ENCODE data around the gene BCL2L2. TPM values are rescaled to one million over a fixed set of nuclear protein-coding genes. Genes with fewer than 3 reads are reported as not detected.

Gene BCL2L2
- total RNA-seq, 1 experiment from 2014 or later: 20.3 TPM

DNA sequence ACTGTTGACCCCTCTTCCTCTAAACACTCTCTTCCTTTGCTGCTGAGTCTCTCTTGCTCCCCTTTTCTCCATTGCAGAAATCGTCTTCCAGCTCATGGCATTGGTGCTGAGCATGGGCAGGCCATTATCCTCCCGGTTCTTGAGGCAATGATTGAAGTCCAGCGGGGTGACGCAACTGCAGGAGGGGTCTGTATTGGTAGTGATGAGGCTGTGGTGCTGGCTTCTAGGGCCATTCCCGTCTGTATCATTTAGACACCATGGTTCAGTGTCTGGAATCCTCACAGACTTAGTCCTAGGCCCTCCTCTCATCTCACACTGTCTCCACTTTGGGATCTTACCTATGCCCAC lies 46.8 kb downstream of the BCL2L2 start:
- Histone ChIP-seq H3K9me3 (ENCODE audit: insufficient read depth, low read depth) (no peaks in the 10 kb centered on the region), H3F3A (ENCODE audit: insufficient read depth, low read depth) (no peaks in the 10 kb centered on the region), H4K20me1 (ENCODE audit: insufficient read depth) (no peaks in the 10 kb centered on the region), H3K36me3 (ENCODE audit: low read depth) (no peaks in the 10 kb centered on the region), H3K27ac (no peak overlapping the region), H3K4me1 (replicated peaks; ENCODE audit: insufficient read depth) (no peaks in the 10 kb centered on the region), H2AFZ (no peak overlapping the region), H3K4me2 (no peak overlapping the region), H3K79me2 (ENCODE audit: low read depth) (no peaks in the 10 kb centered on the region), H3K4me3 (no peak overlapping the region), H3K27me3 (ENCODE audit: insufficient read depth, low read depth) (peaks cover 65% of the 10 kb centered on the region), H3K9me2 (ENCODE audit: insufficient read depth) (no peaks in the 10 kb centered on the region)
- CTCF ChIA-PET: interaction anchor here (0.5 kb wide), 1 partner anchor 359 kb away, joined by 3 read pairs; no protein-coding TSS in a partner anchor
- no TSS peak for BruUV-seq (replicated peaks)
- no peak for TF ChIP-seq EZH2 (IDR thresholded peaks at IDR 0.05; ENCODE audit: low read depth)
- TF ChIP-seq, protein P1, sequence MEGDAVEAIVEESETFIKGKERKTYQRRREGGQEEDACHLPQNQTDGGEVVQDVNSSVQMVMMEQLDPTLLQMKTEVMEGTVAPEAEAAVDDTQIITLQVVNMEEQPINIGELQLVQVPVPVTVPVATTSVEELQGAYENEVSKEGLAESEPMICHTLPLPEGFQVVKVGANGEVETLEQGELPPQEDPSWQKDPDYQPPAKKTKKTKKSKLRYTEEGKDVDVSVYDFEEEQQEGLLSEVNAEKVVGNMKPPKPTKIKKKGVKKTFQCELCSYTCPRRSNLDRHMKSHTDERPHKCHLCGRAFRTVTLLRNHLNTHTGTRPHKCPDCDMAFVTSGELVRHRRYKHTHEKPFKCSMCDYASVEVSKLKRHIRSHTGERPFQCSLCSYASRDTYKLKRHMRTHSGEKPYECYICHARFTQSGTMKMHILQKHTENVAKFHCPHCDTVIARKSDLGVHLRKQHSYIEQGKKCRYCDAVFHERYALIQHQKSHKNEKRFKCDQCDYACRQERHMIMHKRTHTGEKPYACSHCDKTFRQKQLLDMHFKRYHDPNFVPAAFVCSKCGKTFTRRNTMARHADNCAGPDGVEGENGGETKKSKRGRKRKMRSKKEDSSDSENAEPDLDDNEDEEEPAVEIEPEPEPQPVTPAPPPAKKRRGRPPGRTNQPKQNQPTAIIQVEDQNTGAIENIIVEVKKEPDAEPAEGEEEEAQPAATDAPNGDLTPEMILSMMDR (conservative IDR thresholded peaks at IDR 0.05): no peak
- POLR2A ChIA-PET (ENCODE audit: unreplicated experiment): no interaction called here
- intact Hi-C loops (cut with micrococcal nuclease; ENCODE audit: unreplicated experiment): no loop called here
- no peak for DNase-seq

DNA sequence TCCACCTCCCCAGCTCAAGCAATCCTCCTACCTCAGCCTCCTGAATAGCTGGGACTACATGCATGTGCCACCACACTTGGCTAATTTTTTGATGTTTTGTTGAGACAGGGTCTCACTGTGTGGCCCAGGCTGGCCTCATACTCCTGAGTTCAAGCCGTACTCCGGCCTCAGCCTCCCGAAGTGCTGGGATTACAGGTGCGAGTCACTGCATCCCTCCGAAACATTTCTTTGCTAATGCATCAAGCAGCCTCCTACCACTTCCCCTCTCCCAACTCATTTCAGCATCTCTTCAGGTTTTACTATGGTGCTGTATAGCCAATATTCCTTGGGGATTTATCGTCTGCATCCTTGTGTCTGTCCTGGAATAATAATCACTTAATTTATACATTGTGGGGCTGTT lies 48.4 kb downstream of the BCL2L2 start:
- H3K79me2 ChIP-seq (ENCODE audit: low read depth): no peaks in the 10 kb centered on the region
- CTCF ChIA-PET: no interaction called here
- TF ChIP-seq EZH2 (IDR thresholded peaks at IDR 0.05; ENCODE audit: low read depth): no peak
- TF ChIP-seq, protein P1 (conservative IDR thresholded peaks at IDR 0.05): no peak
- no peaks in the 10 kb centered on the region for H3K4me1 ChIP-seq (replicated peaks; ENCODE audit: insufficient read depth)
- no peak overlapping the region for H3K27ac ChIP-seq
- H3K36me3 ChIP-seq (ENCODE audit: low read depth): no peaks in the 10 kb centered on the region
- no peaks in the 10 kb centered on the region for H3K9me2 ChIP-seq (ENCODE audit: insufficient read depth)
- no TSS peak for BruUV-seq (replicated peaks)
- intact Hi-C loops (cut with micrococcal nuclease; ENCODE audit: unreplicated experiment): no loop called here
- no peaks in the 10 kb centered on the region for H3K9me3 ChIP-seq (ENCODE audit: insufficient read depth, low read depth)
- no peak overlapping the region for H3K4me3 ChIP-seq
- no peaks in the 10 kb centered on the region for H4K20me1 ChIP-seq (ENCODE audit: insufficient read depth)
- DNase-seq: no peak
- H3K4me2 ChIP-seq: no peak overlapping the region
- peaks cover 73% of the 10 kb centered on the region for H3K27me3 ChIP-seq (ENCODE audit: insufficient read depth, low read depth)
- no peaks in the 10 kb centered on the region for H3F3A ChIP-seq (ENCODE audit: insufficient read depth, low read depth)
- POLR2A ChIA-PET (ENCODE audit: unreplicated experiment): no interaction called here
- no peak overlapping the region for H2AFZ ChIP-seq

- DNase-seq: no peak
- Histone ChIP-seq H3K4me1 (replicated peaks; ENCODE audit: insufficient read depth) (no peaks in the 10 kb centered on the region), H4K20me1 (ENCODE audit: insufficient read depth) (no peaks in the 10 kb centered on the region), H3K4me2 (no peak overlapping the region), H3K79me2 (ENCODE audit: low read depth) (no peaks in the 10 kb centered on the region), H3K36me3 (ENCODE audit: low read depth) (no peaks in the 10 kb centered on the region), H3K4me3 (no peak overlapping the region), H3K27me3 (ENCODE audit: insufficient read depth, low read depth) (peaks cover 65% of the 10 kb centered on the region), H3K9me2 (ENCODE audit: insufficient read depth) (no peaks in the 10 kb centered on the region), H3K27ac (no peak overlapping the region), H3F3A (ENCODE audit: insufficient read depth, low read depth) (no peaks in the 10 kb centered on the region), H2AFZ (no peak overlapping the region), H3K9me3 (ENCODE audit: insufficient read depth, low read depth) (no peaks in the 10 kb centered on the region)
- CTCF ChIA-PET: no interaction called here
- intact Hi-C loops (cut with micrococcal nuclease; ENCODE audit: unreplicated experiment): no loop called here
- no peak for TF ChIP-seq EZH2 (IDR thresholded peaks at IDR 0.05; ENCODE audit: low read depth)
- TF ChIP-seq, protein P1 (conservative IDR thresholded peaks at IDR 0.05): no peak
- POLR2A ChIA-PET (ENCODE audit: unreplicated experiment): no interaction called here
- BruUV-seq (replicated peaks): no TSS peak
Observed at GRCh38 chr14:23355871-23356435, 49.3 kb downstream of the BCL2L2 start.

Data from PC-9 (cell line).